Measurements from ENCODE around the gene TADA2B.

Gene TADA2B

GRCh38 chr4:7027284-7027683, 15.9 kb upstream of the TADA2B start:
- no peak for TF ChIP-seq CTCF (IDR thresholded peaks at IDR 0.05; ENCODE audit: low read length, missing control alignments)
- H3K4me3 ChIP-seq (replicated peaks; ENCODE audit: low read depth, low read length), result no peak overlapping the region
- DNase-seq (ENCODE audit: low read depth), result no peak

- no peak overlapping the region for H3K4me3 ChIP-seq (replicated peaks; ENCODE audit: low read depth, low read length)
- TF ChIP-seq CTCF (IDR thresholded peaks at IDR 0.05; ENCODE audit: low read length, missing control alignments), result no peak
- no peak for DNase-seq (ENCODE audit: low read depth)
These were observed 15.3 kb upstream of the TADA2B start for GRCh38 chr4:7027913-7028312.

GRCh38 chr4:7029212-7029611, 14.0 kb upstream of the TADA2B start:
- no peak for DNase-seq (ENCODE audit: low read depth)
- H3K4me3 ChIP-seq (replicated peaks; ENCODE audit: low read depth, low read length), result no peak overlapping the region
- TF ChIP-seq CTCF (IDR thresholded peaks at IDR 0.05; ENCODE audit: low read length, missing control alignments), result no peak

GRCh38 chr4:7029921-7030320, 13.3 kb upstream of the TADA2B start:
- TF ChIP-seq CTCF (IDR thresholded peaks at IDR 0.05; ENCODE audit: low read length, missing control alignments), result no peak
- H3K4me3 ChIP-seq (replicated peaks; ENCODE audit: low read depth, low read length), result no peak overlapping the region
- DNase-seq (ENCODE audit: low read depth), result no peak

- H3K4me3 ChIP-seq (replicated peaks; ENCODE audit: low read depth, low read length), result no peak overlapping the region
- DNase-seq (ENCODE audit: low read depth), result no peak
- no peak for TF ChIP-seq CTCF (IDR thresholded peaks at IDR 0.05; ENCODE audit: low read length, missing control alignments)
These were observed 12.3 kb upstream of the TADA2B start for GRCh38 chr4:7030856-7031255.

- no peak for DNase-seq (ENCODE audit: low read depth)
- TF ChIP-seq CTCF (IDR thresholded peaks at IDR 0.05; ENCODE audit: low read length, missing control alignments), result no peak
- no peak overlapping the region for H3K4me3 ChIP-seq (replicated peaks; ENCODE audit: low read depth, low read length)
These were observed 11.4 kb upstream of the TADA2B start for GRCh38 chr4:7031558-7032449.

GRCh38 chr4:7032596-7032995, 10.6 kb upstream of the TADA2B start:
- H3K4me3 ChIP-seq (replicated peaks; ENCODE audit: low read depth, low read length), result no peak overlapping the region
- no peak for DNase-seq (ENCODE audit: low read depth)
- no peak for TF ChIP-seq CTCF (IDR thresholded peaks at IDR 0.05; ENCODE audit: low read length, missing control alignments)
